Peyer's patch (tissue), 4 donors: ENCODE data around the gene SRBD1.

Experiments
- POLR2A ChIP-seq, 2 donors: fragments of 450-650 bp; IDR thresholded peaks; one replicate each; pipeline ENCODE4 v1.5.1; 2017; ENCODE audit warnings: antibody characterized with exemption in 2 of 2, mild to moderate bottlenecking in 2 of 2, moderate library complexity in 2 of 2
- TF ChIP-seq, protein P1 (sequence below), 6 experiments: fragments of 450-650 bp in 4 of 6; fragments of 200-600 bp in 2 of 6; sonication (generic) in 1 of 6; IDR thresholded peaks; one replicate each; pipeline ENCODE4 v1.5.1; 2017 to 2019; ENCODE audit warnings: antibody characterized with exemption in 6 of 6, mild to moderate bottlenecking in 3 of 6, moderate library complexity in 1 of 6

DNA sequence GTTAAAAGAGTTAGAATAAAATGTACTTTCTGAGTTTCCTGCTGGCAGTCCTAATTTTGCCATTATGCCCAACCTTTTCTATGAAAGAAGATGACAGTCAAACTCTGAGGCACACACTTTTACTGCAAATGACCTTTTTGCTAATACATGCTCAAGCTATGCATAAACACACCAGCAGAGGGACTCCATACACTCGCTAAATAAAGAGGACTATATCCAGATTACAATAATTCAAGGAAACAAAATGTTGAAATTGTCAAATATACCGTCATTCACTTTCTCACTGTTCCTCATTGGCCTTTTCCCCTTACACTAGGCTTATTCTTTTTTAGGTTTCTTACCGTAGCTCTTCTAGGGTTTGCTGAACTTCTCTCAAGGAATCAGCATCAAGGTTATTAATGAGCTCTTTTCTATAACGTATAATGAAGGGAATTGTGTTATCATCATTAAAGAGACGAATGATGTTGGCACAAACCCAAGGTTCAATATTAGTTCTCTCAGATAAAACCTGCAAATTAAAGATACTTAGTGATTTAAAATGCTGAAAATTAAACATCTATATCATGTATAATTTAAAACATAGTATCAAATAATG, 25.7 kb downstream of the SRBD1 start:
- TF ChIP-seq, protein P1, sequence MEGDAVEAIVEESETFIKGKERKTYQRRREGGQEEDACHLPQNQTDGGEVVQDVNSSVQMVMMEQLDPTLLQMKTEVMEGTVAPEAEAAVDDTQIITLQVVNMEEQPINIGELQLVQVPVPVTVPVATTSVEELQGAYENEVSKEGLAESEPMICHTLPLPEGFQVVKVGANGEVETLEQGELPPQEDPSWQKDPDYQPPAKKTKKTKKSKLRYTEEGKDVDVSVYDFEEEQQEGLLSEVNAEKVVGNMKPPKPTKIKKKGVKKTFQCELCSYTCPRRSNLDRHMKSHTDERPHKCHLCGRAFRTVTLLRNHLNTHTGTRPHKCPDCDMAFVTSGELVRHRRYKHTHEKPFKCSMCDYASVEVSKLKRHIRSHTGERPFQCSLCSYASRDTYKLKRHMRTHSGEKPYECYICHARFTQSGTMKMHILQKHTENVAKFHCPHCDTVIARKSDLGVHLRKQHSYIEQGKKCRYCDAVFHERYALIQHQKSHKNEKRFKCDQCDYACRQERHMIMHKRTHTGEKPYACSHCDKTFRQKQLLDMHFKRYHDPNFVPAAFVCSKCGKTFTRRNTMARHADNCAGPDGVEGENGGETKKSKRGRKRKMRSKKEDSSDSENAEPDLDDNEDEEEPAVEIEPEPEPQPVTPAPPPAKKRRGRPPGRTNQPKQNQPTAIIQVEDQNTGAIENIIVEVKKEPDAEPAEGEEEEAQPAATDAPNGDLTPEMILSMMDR (IDR thresholded peaks at IDR 0.05): peak in 5 of 6 experiments; percentile 55 to 76 (median 70)
- no peak for TF ChIP-seq POLR2A (IDR thresholded peaks at IDR 0.05)
